HepG2 (cell line): Measurements from ENCODE around the gene PIGO. TPM values are rescaled to one million over a fixed set of nuclear protein-coding genes. Genes with fewer than 3 reads are reported as not detected.

Experiments
- ATAC-seq: fragments of 200-7000 bp; cut with Tn5 transposase; 3 replicates; pipeline ENCODE4 v1.9.1; 2020; ENCODE audit warnings: mild to moderate bottlenecking, moderate library complexity
- BruUV-seq: library from RNA; stranded (reverse); fragments of 400-500 nt; replicated peaks from 2 replicates; lab custom pipeline; 2021; lab: Mats Ljungman, UMichigan
- CTCF ChIA-PET: fragments of 300-600 bp; formaldehyde crosslinking; extraction: SDS; loops from one replicate; lab custom pipeline; 2021; ENCODE audit warnings: low total read pairs, inconsistent platforms, low intra/inter-chr PET ratio; lab: Yijun Ruan, JAX
- POLR2A ChIA-PET: fragments of 350-600 bp; sonication (Branson Sonifier 250); formaldehyde crosslinking; loops from one replicate; lab custom pipeline; 2020; ENCODE audit warnings: antibody characterized with exemption, inconsistent platforms; lab: Yijun Ruan, JAX
- DNase-seq: peaks from one replicate; pipeline ENCODE4 v3.0.0-alpha.2; 2015; ENCODE audit warnings: low spot score
- FAIRE-seq: peaks from 3 replicates; lab custom pipeline; 2011; peaks lifted over from hg19 to GRCh38; lab: Jason Lieb, UNC
- H2AFZ ChIP-seq: one replicate; pipeline ENCODE4 v1.6.1; 2011; ENCODE audit warnings: low read length, inconsistent platforms
- H3K27ac ChIP-seq: fragments of 300-600 bp; 3 replicates; pipeline ENCODE4 v1.8.0; 2011; ENCODE audit warnings: mixed run types, mild to moderate bottlenecking, mixed read lengths, low read length, inconsistent platforms; ENCODE audit not compliant: insufficient read depth; ENCODE audit errors: extremely low read length
- H3K27me3 ChIP-seq, 2 experiments: fragments of 200-600 bp in 1 of 2; 2 replicates in 1 of 2; 3 replicates in 1 of 2; pipeline versions ENCODE4 v1.6.0 to v1.8.0; 2011; ENCODE audit warnings: low read length in 2 of 2, mild to moderate bottlenecking in 2 of 2, moderate library complexity in 2 of 2, inconsistent platforms in 1 of 2; ENCODE audit not compliant: insufficient read depth in 2 of 2, control insufficient read depth in 1 of 2
- H3K36me3 ChIP-seq, 2 experiments: fragments of 200-600 bp in 1 of 2; replicated peaks in 1 of 2; 2 replicates in 1 of 2; 3 replicates in 1 of 2; pipeline versions ENCODE4 v1.5.1 to v1.8.0; 2011; ENCODE audit warnings: low read length in 2 of 2, inconsistent platforms in 1 of 2; ENCODE audit not compliant: insufficient read depth in 2 of 2, control insufficient read depth in 1 of 2
- H3K4me1 ChIP-seq: 2 replicates; pipeline ENCODE4 v1.5.1; 2012; ENCODE audit warnings: low read length, inconsistent platforms; ENCODE audit not compliant: insufficient read depth
- H3K4me2 ChIP-seq: 2 replicates; pipeline ENCODE4 v1.6.0; 2011; ENCODE audit warnings: low read depth, low read length, inconsistent platforms
- H3K4me3 ChIP-seq, 3 experiments: fragments of 200-600 bp in 1 of 3; sonication (generic), shearing (Covaris generic) in 1 of 3; replicated peaks in 1 of 3; 2 replicates each; pipeline ENCODE4 v1.5.1; 2011 to 2016; ENCODE audit warnings: low read length in 3 of 3, inconsistent platforms in 2 of 3, low read depth in 2 of 3, mild to moderate bottlenecking in 2 of 3, control low read depth in 1 of 3, mixed read lengths in 1 of 3; ENCODE audit not compliant: insufficient read depth in 1 of 3
- H3K79me2 ChIP-seq: one replicate; pipeline ENCODE4 v1.6.1; 2011; ENCODE audit warnings: low read length, inconsistent platforms; ENCODE audit not compliant: insufficient read depth
- H3K9ac ChIP-seq: 2 replicates; pipeline ENCODE4 v1.6.0; 2011; ENCODE audit warnings: mild to moderate bottlenecking, low read depth, low read length, inconsistent platforms; ENCODE audit not compliant: insufficient read depth
- H3K9me3 ChIP-seq: 2 replicates; pipeline ENCODE4 v1.5.1; 2012; ENCODE audit warnings: mild to moderate bottlenecking, low read length
- H4K20me1 ChIP-seq: 2 replicates; pipeline ENCODE4 v1.6.0; 2011; ENCODE audit warnings: inconsistent platforms, mild to moderate bottlenecking, low read length, moderate library complexity; ENCODE audit not compliant: insufficient read depth
- ARNT ChIP-seq: fragments of 450-650 bp; IDR thresholded peaks from 2 replicates; pipeline ENCODE4 v1.6.1; 2017
- CBX5 ChIP-seq: sonication (generic); formaldehyde crosslinking; IDR thresholded peaks from 2 replicates; pipeline ENCODE4 v1.4.0; 2020; ENCODE audit warnings: missing genetic modification reagents, borderline replicate concordance
- IKZF4 ChIP-seq: sonication (generic); formaldehyde crosslinking; IDR thresholded peaks from 2 replicates; pipeline ENCODE4 v1.5.1; 2020; ENCODE audit warnings: borderline replicate concordance, mild to moderate bottlenecking, low read depth, missing genetic modification reagents; ENCODE audit errors: not compliant biosample characterization
- NFIC ChIP-seq: IDR thresholded peaks from 2 replicates; pipeline ENCODE4 v1.6.1; 2012; ENCODE audit warnings: mild to moderate bottlenecking, low read length, inconsistent platforms
- POLR2A ChIP-seq, 2 experiments: IDR thresholded peaks; 2 replicates each; pipeline ENCODE4 v1.6.1; 2011; ENCODE audit warnings: low read depth in 2 of 2, low read length in 2 of 2, mild to moderate bottlenecking in 1 of 2, moderate library complexity in 1 of 2; ENCODE audit not compliant: insufficient read depth in 1 of 2
- SUZ12 ChIP-seq: fragments of 150-350 bp; IDR thresholded peaks from 2 replicates; pipeline ENCODE4 v1.6.1; 2014; ENCODE audit warnings: low read depth, low read length
- ZIK1 ChIP-seq: sonication (generic); formaldehyde crosslinking; IDR thresholded peaks from 2 replicates; pipeline ENCODE4 v1.5.0; 2020; ENCODE audit warnings: mild to moderate bottlenecking, low read depth, missing genetic modification reagents, borderline replicate concordance
- ZNF256 ChIP-seq: sonication (generic); formaldehyde crosslinking; conservative IDR thresholded peaks from 2 replicates; pipeline ENCODE4 v1.4.0; 2020; ENCODE audit warnings: missing genetic modification reagents
- WGBS: methylation state at CpG from one replicate; pipeline ENCODE4 v1.1.6; 2017; ENCODE audit warnings: low lambda C conversion rate; 5-methylcytosine and 5-hydroxymethylcytosine counted together
- in situ Hi-C: cut with HindIII; loops from 2 replicates; pipeline ENCODE4 v1.10.0; 2017; ENCODE audit warnings: low pct_unique_long_range_greater_than_20kb; ENCODE audit not compliant: extremely low pct_ligation_motif_present
- intact Hi-C: fragments of 100-400 bp; cut with micrococcal nuclease; formaldehyde crosslinking; loops from one replicate; pipeline ENCODE4 v1.10.0; 2022; ENCODE audit not compliant: unreplicated experiment
- polyA plus RNA-seq, 8 experiments: library from polyadenylated mRNA; depleted of rRNA in 3 of 8; stranded (reverse) in 7 of 8; unstranded in 1 of 8; fragments of >200 nt; fragmentation: Illumina TruSeq in 4 of 8; extraction: Trizol in 4 of 8; gene quantifications; 2 replicates each; pipeline versions ENCODE4 v1.2.1 to v1.2.3, GENCODE V29; 2011 to 2016; ENCODE audit warnings: low read depth in 4 of 8, missing spikeins in 1 of 8, mixed read lengths in 1 of 8; ENCODE audit not compliant: insufficient read depth in 1 of 8
- total RNA-seq, 5 experiments: library from RNA; depleted of rRNA; stranded (reverse); fragments of >200 nt; fragmentation: Illumina TruSeq; extraction: Trizol; gene quantifications; 2 replicates each; pipeline ENCODE4 v1.2.3, GENCODE V29; 2016; ENCODE audit warnings: low read depth in 1 of 5
- TF ChIP-seq, protein P1 (sequence below): sonication (generic); formaldehyde crosslinking; IDR thresholded peaks from 2 replicates; pipeline ENCODE4 v1.5.0; 2020; ENCODE audit warnings: mild to moderate bottlenecking, missing genetic modification reagents
- TF ChIP-seq, protein P2 (sequence below): sonication (generic); formaldehyde crosslinking; IDR thresholded peaks from 2 replicates; pipeline ENCODE4 v1.4.0; 2020; ENCODE audit warnings: mild to moderate bottlenecking, missing genetic modification reagents, borderline replicate concordance
- TF ChIP-seq, protein P3 (sequence below): sonication (generic); formaldehyde crosslinking; IDR thresholded peaks from 2 replicates; pipeline ENCODE4 v1.4.0; 2020; ENCODE audit warnings: missing genetic modification reagents

Gene PIGO
- total and polyA plus RNA-seq, 2 of the 13 experiments (the other 11 are each of a cell fraction or from before 2014, with no cell fraction given): 20.5 to 26.2 TPM

DNA sequence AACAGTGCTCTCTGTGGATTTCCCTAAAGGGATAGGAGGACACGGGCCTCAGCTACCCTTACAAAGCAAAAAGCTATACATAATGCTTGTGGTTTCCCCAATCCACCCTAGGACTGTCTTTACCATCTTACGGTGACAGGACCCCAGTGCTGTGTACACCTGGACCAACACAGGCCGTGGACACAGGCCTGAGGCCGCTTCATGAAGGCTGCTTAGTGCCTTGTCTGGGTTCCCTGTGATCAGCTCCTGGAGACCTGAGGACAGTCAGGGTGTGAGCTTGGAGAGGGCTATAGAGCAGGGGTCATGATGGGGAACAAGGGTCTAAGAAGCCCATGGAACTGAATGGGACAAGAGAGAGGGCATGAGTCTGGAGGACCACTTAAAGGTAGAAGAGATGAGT, 19.5 kb downstream of the PIGO start:
- no TSS peak for BruUV-seq
- Histone ChIP-seq H3K36me3 (peaks cover 4 to 21% of the 10 kb centered on the region in 2 experiments; a peak in 4 of 5 replicates), H3K27ac (no peak overlapping the region), H3K4me3 (no peak overlapping the region), H3K79me2 (peaks cover 26% of the 10 kb centered on the region), H4K20me1 (no peaks in the 10 kb centered on the region), H3K4me1 (peaks cover 31% of the 10 kb centered on the region), H3K4me2 (no peak overlapping the region), H3K9ac (no peak overlapping the region), H2AFZ (no peak overlapping the region), H3K9me3 (no peaks in the 10 kb centered on the region), H3K27me3 (no peaks in the 10 kb centered on the region; a peak in 1 of 5 replicates)
- ATAC-seq (no peak), FAIRE-seq (no peak), DNase-seq (no peak)
- intact Hi-C loops: no loop called here
- ChIA-PET POLR2A (no interaction called here), CTCF (no interaction called here)
- in situ Hi-C loops: no loop called here
- TF ChIP-seq, protein P1, sequence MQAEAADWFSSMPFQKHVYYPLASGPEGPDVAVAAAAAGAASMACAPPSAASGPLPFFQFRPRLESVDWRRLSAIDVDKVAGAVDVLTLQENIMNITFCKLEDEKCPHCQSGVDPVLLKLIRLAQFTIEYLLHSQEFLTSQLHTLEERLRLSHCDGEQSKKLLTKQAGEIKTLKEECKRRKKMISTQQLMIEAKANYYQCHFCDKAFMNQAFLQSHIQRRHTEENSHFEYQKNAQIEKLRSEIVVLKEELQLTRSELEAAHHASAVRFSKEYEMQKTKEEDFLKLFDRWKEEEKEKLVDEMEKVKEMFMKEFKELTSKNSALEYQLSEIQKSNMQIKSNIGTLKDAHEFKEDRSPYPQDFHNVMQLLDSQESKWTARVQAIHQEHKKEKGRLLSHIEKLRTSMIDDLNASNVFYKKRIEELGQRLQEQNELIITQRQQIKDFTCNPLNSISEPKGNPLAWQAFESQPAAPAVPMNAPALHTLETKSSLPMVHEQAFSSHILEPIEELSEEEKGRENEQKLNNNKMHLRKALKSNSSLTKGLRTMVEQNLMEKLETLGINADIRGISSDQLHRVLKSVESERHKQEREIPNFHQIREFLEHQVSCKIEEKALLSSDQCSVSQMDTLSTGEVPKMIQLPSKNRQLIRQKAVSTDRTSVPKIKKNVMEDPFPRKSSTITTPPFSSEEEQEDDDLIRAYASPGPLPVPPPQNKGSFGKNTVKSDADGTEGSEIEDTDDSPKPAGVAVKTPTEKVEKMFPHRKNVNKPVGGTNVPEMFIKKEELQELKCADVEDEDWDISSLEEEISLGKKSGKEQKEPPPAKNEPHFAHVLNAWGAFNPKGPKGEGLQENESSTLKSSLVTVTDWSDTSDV (CRISPR knock-in tag): no peak
- TF ChIP-seq, protein P2, sequence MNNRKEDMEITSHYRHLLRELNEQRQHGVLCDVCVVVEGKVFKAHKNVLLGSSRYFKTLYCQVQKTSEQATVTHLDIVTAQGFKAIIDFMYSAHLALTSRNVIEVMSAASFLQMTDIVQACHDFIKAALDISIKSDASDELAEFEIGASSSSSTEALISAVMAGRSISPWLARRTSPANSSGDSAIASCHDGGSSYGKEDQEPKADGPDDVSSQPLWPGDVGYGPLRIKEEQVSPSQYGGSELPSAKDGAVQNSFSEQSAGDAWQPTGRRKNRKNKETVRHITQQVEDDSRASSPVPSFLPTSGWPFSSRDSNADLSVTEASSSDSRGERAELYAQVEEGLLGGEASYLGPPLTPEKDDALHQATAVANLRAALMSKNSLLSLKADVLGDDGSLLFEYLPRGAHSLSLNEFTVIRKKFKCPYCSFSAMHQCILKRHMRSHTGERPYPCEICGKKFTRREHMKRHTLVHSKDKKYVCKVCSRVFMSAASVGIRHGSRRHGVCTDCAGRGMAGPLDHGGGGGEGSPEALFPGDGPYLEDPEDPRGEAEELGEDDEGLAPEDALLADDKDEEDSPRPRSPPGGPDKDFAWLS (CRISPR knock-in tag): no peak
- TF ChIP-seq CBX5 (CRISPR knock-in tag) (no peak), IKZF4 (CRISPR knock-in tag) (no peak), SUZ12 (no peak), ZNF256 (CRISPR knock-in tag) (no peak), ARNT (no peak), NFIC (no peak), ZIK1 (no peak), POLR2A (IDR thresholded peaks at IDR 0.05; ENCODE audit: insufficient read depth in 1 of 2, low read depth in 2 of 2, low read length in 2 of 2) (no peak)
- TF ChIP-seq, protein P3, sequence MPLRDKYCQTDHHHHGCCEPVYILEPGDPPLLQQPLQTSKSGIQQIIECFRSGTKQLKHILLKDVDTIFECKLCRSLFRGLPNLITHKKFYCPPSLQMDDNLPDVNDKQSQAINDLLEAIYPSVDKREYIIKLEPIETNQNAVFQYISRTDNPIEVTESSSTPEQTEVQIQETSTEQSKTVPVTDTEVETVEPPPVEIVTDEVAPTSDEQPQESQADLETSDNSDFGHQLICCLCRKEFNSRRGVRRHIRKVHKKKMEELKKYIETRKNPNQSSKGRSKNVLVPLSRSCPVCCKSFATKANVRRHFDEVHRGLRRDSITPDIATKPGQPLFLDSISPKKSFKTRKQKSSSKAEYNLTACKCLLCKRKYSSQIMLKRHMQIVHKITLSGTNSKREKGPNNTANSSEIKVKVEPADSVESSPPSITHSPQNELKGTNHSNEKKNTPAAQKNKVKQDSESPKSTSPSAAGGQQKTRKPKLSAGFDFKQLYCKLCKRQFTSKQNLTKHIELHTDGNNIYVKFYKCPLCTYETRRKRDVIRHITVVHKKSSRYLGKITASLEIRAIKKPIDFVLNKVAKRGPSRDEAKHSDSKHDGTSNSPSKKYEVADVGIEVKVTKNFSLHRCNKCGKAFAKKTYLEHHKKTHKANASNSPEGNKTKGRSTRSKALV (CRISPR knock-in tag): no peak
- WGBS: 100% methylated on average over 4 of the region's 4 CpGs
